OCI-LY7 (cell line): ENCODE results near the gene ZNF792. TPM values are rescaled to one million over a fixed set of nuclear protein-coding genes. Genes with fewer than 3 reads are reported as not detected.

Experiments used
- BruUV-seq: library from RNA; stranded (reverse); fragments of 400-500 nt; replicated peaks from 2 replicates; lab custom pipeline; 2021; lab: Mats Ljungman, UMichigan
- CTCF ChIA-PET: fragments of 300-600 bp; sonication (Branson Sonifier 250); formaldehyde crosslinking; loops from one replicate; lab custom pipeline; 2022; ENCODE audit warnings: antibody characterized with exemption; ENCODE audit not compliant: unreplicated experiment; lab: Charles Lee
- POLR2A ChIA-PET: fragments of 300-600 bp; sonication (Branson Sonifier 250); formaldehyde crosslinking; loops from one replicate; lab custom pipeline; 2022; ENCODE audit warnings: antibody characterized with exemption; lab: Charles Lee
- DNase-seq: peaks from one replicate; pipeline ENCODE4 v3.0.0-alpha.2; 2015; ENCODE audit warnings: low spot score
- H2AFZ ChIP-seq: fragments of 200-600 bp; sonication (generic), shearing (Covaris generic); 2 replicates; pipeline ENCODE4 v1.6.1; 2014; ENCODE audit warnings: mild to moderate bottlenecking, antibody characterized with exemption, low read length, moderate library complexity
- H3K27ac ChIP-seq: fragments of 200-600 bp; sonication (generic); 2 replicates; pipeline ENCODE4 v1.5.1; 2014; ENCODE audit warnings: mixed run types, low read depth, mild to moderate bottlenecking, moderate library complexity, low read length, inconsistent platforms; ENCODE audit not compliant: poor library complexity, severe bottlenecking
- H3K36me3 ChIP-seq: fragments of 200-600 bp; sonication (generic); 2 replicates; pipeline ENCODE4 v1.6.1; 2014; ENCODE audit warnings: mild to moderate bottlenecking, antibody characterized with exemption, low read length, moderate library complexity, mixed read lengths; ENCODE audit not compliant: insufficient read depth
- H3K4me1 ChIP-seq: fragments of 200-600 bp; sonication (generic); 2 replicates; pipeline ENCODE4 v1.5.1; 2014; ENCODE audit warnings: mild to moderate bottlenecking, low read length; ENCODE audit not compliant: insufficient read depth, poor library complexity, severe bottlenecking
- H3K4me2 ChIP-seq: fragments of 200-600 bp; sonication (generic); 2 replicates; pipeline ENCODE4 v1.6.1; 2014; ENCODE audit warnings: mild to moderate bottlenecking, low read length
- H3K4me3 ChIP-seq: fragments of 200-600 bp; sonication (generic); 2 replicates; pipeline ENCODE4 v1.5.1; 2014; ENCODE audit warnings: mild to moderate bottlenecking, low read depth, low read length; ENCODE audit not compliant: poor library complexity, severe bottlenecking
- H3K79me2 ChIP-seq: fragments of 200-600 bp; sonication (generic); 2 replicates; pipeline ENCODE4 v1.6.1; 2016; ENCODE audit warnings: low read depth, mild to moderate bottlenecking, low read length, moderate library complexity, mixed read lengths; ENCODE audit not compliant: insufficient read depth
- H3K9me2 ChIP-seq: fragments of 200-600 bp; sonication (generic); 2 replicates; pipeline ENCODE4 v1.6.1; 2016; ENCODE audit warnings: mild to moderate bottlenecking, low read length, mixed read lengths; ENCODE audit not compliant: insufficient read depth
- H3K9me3 ChIP-seq: fragments of 200-600 bp; sonication (generic); 2 replicates; pipeline ENCODE4 v1.6.1; 2014; ENCODE audit warnings: mild to moderate bottlenecking, mixed run types, low read length, mixed read lengths
- H4K20me1 ChIP-seq: fragments of 200-600 bp; sonication (generic); 2 replicates; pipeline ENCODE4 v1.6.1; 2014; ENCODE audit warnings: mild to moderate bottlenecking, antibody characterized with exemption, low read length, moderate library complexity, mixed read lengths; ENCODE audit not compliant: insufficient read depth
- CTCF ChIP-seq: fragments of 200-600 bp; sonication (generic); conservative IDR thresholded peaks from 2 replicates; pipeline ENCODE4 v1.5.1; 2014; ENCODE audit warnings: mild to moderate bottlenecking, antibody characterized with exemption, low read length, moderate library complexity, mixed read lengths
- EZH2phosphoT487 ChIP-seq: fragments of 200-600 bp; sonication (generic); IDR thresholded peaks from 2 replicates; pipeline ENCODE4 v1.6.1; 2018; ENCODE audit warnings: low read depth, borderline replicate concordance, mild to moderate bottlenecking, mixed run types, antibody characterized with exemption, low read length, moderate library complexity, mixed read lengths
- intact Hi-C: fragments of 100-400 bp; cut with micrococcal nuclease; formaldehyde crosslinking; loops from one replicate; pipeline ENCODE4 v1.10.0; 2022; ENCODE audit not compliant: unreplicated experiment
- total RNA-seq, 2 experiments: library from RNA; depleted of rRNA in 1 of 2; stranded (reverse); fragments of >200 nt in 1 of 2; shearing (Covaris generic) in 1 of 2; gene quantifications; 2 replicates each; pipeline ENCODE4 v1.2.3, GENCODE V29; 2014 to 2022

The ZNF792 gene
- total RNA-seq, 2 experiments from 2014 or later = 8.0 to 9.5 TPM

DNA sequence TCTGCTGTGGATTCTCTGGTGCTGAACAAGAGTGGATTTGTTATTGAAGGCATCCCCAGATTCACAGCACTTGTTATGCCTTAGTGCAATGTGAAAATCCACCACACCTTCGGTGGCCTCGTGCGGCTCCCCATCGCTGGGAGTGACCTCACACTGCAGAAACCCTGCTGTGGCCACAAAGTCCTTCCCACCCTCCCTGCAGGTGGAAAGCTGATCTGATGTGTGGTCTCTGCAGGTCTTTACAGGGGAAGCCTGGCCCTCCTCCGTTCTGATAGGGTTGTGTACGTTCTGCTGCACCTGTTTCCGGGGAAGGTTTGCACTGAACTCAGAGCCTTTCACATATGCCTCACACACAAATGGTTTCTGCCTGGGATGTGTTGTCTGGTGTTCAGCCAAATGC, 5.0 kb downstream of the ZNF792 start:
- TF ChIP-seq CTCF (no peak), EZH2phosphoT487 (no peak)
- no TSS peak for BruUV-seq
- Histone ChIP-seq H3K27ac (no peak overlapping the region), H3K4me1 (peaks cover 19% of the 10 kb centered on the region), H3K36me3 (peaks cover 41% of the 10 kb centered on the region), H3K9me3 (peaks cover 5% of the 10 kb centered on the region; the same call in 1 of the 2 replicates), H3K9me2 (no peaks in the 10 kb centered on the region), H3K79me2 (peaks cover 16% of the 10 kb centered on the region; the same call in 1 of the 2 replicates), H3K4me2 (no peak overlapping the region), H2AFZ (no peak overlapping the region), H3K4me3 (no peak overlapping the region), H4K20me1 (no peaks in the 10 kb centered on the region)
- CTCF ChIA-PET = no interaction called here
- no peak for DNase-seq
- intact Hi-C loops = no loop called here
- POLR2A ChIA-PET = no interaction called here

DNA sequence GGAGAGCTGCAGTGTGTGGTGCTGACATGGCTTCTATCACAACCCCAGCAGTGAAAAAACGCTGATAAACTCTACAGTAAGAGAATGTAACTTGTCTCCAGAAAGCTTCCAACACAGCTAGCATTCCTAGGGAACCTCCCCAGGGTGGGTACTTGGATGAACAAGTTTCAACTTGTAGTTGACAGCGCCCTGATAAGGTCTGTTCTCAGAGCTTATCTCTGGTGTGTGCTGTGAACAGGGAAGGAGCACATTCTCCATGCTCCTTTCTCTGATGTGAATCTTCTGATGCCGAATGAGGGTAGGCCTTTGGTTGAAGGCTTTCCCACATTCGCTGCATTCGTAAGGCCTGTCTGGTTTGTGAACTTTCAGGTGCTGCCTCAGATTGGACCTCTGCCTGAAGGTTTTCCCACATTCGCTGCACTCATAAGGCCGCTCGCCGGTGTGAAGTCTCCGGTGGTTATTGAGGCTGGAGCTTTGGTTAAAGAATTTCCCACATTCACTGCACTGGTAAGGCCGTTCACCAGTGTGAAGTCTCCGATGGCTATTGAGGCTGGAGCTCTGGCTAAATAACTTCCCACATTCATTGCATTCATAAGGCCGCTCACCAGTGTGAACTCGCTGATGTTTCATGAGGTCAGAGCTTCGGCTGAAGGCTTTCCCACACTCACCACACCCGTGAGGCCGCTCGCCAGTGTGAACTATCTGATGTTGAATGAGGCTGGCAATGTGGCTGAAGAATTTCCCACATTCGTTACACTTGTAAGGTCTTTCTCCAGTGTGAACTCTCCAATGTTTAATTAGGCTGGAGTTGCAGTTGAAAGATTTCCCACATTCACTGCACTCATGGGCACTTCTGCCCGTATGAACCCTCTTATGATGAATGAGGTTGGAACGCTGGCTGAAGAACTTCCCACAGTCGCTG, 5.9 kb downstream of the ZNF792 start:
- intact Hi-C loops = no loop called here
- Histone ChIP-seq H3K4me2 (no peak overlapping the region), H3K9me3 (peaks cover 14% of the 10 kb centered on the region), H3K27ac (no peak overlapping the region), H3K4me1 (peaks cover 16% of the 10 kb centered on the region), H3K36me3 (peaks cover 41% of the 10 kb centered on the region), H4K20me1 (no peaks in the 10 kb centered on the region), H3K4me3 (no peak overlapping the region), H3K9me2 (no peaks in the 10 kb centered on the region), H2AFZ (no peak overlapping the region), H3K79me2 (peaks cover 12% of the 10 kb centered on the region; the same call in 1 of the 2 replicates)
- BruUV-seq = no TSS peak
- POLR2A ChIA-PET = no interaction called here
- DNase-seq = no peak
- CTCF ChIA-PET = no interaction called here
- TF ChIP-seq EZH2phosphoT487 (no peak), CTCF (no peak)

- no peak for TF ChIP-seq CTCF
- TF ChIP-seq EZH2phosphoT487 = no peak
- Histone ChIP-seq H2AFZ (no peak overlapping the region), H3K9me3 (peaks cover 18% of the 10 kb centered on the region), H3K9me2 (no peaks in the 10 kb centered on the region), H3K36me3 (peaks cover 20% of the 10 kb centered on the region), H3K4me2 (no peak overlapping the region), H3K4me1 (no peaks in the 10 kb centered on the region), H3K4me3 (no peak overlapping the region), H4K20me1 (no peaks in the 10 kb centered on the region), H3K79me2 (no peaks in the 10 kb centered on the region), H3K27ac (no peak overlapping the region)
- DNase-seq = no peak
- BruUV-seq = no TSS peak
- POLR2A ChIA-PET = interaction anchor here (0.5 to 0.7 kb wide), 2 partner anchors 10 kb away, joined by 3 read pairs; no protein-coding TSS in a partner anchor
- intact Hi-C loops = no loop called here
- CTCF ChIA-PET = no interaction called here
Measured at GRCh38 chr19:34953092-34953491, 10.9 kb downstream of the ZNF792 start.
